ENCODE measurements around the gene TEX44. TPM values are rescaled to one million over a fixed set of nuclear protein-coding genes. Genes with fewer than 3 reads are reported as not detected.

The TEX44 gene
- total RNA-seq, 2 donors from 2014 or later, result not detected

- DNase-seq (peak in 1 of 3 donors; percentile 17), ATAC-seq (no peak)
- peak overlapping the region; percentile 95 for H3K27ac Mint-ChIP-seq
- H3K4me1 Mint-ChIP-seq, result peaks cover 9% of the 10 kb centered on the region
- peak overlapping the region; percentile 83 for H3K4me3 Mint-ChIP-seq
- H3K27me3 Mint-ChIP-seq, result no peaks in the 10 kb centered on the region
- no peaks in the 10 kb centered on the region for H3K36me3 Mint-ChIP-seq (ENCODE audit: low read depth)
- no peaks in the 10 kb centered on the region for H3K9me3 ChIP-seq (ENCODE audit: control insufficient read depth, low read length, poor library complexity, severe bottlenecking)
Measured at GRCh38 chr2:231604101-231604684, 11.5 kb downstream of the TEX44 start.

- Mint-ChIP-seq H3K27ac (peak overlapping the region; percentile 95), H3K4me3 (peak overlapping the region; percentile 83), H3K4me1 (peaks cover 9% of the 10 kb centered on the region), H3K27me3 (no peaks in the 10 kb centered on the region), H3K36me3 (ENCODE audit: low read depth) (no peaks in the 10 kb centered on the region)
- no peaks in the 10 kb centered on the region for H3K9me3 ChIP-seq (ENCODE audit: control insufficient read depth, low read length, poor library complexity, severe bottlenecking)
- ATAC-seq (peak; percentile 87), DNase-seq (peak; percentile 92 to 99 (median 96))
Measured at GRCh38 chr2:231604685-231605606, 12.3 kb downstream of the TEX44 start.

GRCh38 chr2:231605607-231606091 lies 13.0 kb downstream of the TEX44 start:
- H3K27ac Mint-ChIP-seq, result peak overlapping the region; percentile 95
- no peaks in the 10 kb centered on the region for H3K9me3 ChIP-seq (ENCODE audit: control insufficient read depth, low read length, poor library complexity, severe bottlenecking)
- ATAC-seq (no peak), DNase-seq (no peak)
- H3K4me1 Mint-ChIP-seq, result peaks cover 10% of the 10 kb centered on the region
- H3K36me3 Mint-ChIP-seq (ENCODE audit: low read depth), result no peaks in the 10 kb centered on the region
- H3K4me3 Mint-ChIP-seq, result peak overlapping the region; percentile 79
- no peaks in the 10 kb centered on the region for H3K27me3 Mint-ChIP-seq

DNA sequence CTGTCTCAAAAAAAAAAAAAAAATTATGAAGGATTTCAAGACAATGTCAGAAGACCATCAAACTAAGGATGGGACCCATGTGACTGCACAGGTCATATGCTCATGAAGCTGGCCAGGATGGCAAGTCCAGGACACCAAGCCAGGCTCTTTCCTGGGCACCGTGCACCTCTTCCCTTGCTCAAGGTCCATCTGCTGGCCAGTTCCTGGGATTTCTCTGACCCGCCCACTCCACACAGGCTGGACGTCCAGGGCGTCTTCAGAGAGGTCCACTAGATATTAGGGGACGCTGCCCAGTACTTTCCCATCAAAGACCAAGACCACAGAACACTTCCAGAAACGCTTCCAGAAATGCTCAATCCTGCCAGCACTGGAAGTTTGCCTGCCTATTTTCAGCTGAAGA lies 14.3 kb downstream of the TEX44 start:
- no peaks in the 10 kb centered on the region for H3K36me3 Mint-ChIP-seq (ENCODE audit: low read depth)
- peaks cover 7% of the 10 kb centered on the region for H3K4me1 Mint-ChIP-seq
- H3K9me3 ChIP-seq (ENCODE audit: control insufficient read depth, low read length, poor library complexity, severe bottlenecking), result no peaks in the 10 kb centered on the region
- ATAC-seq, result no peak
- no peak overlapping the region for H3K4me3 Mint-ChIP-seq
- DNase-seq, result no peak
- no peaks in the 10 kb centered on the region for H3K27me3 Mint-ChIP-seq
- peak overlapping the region; percentile 95 for H3K27ac Mint-ChIP-seq

DNA sequence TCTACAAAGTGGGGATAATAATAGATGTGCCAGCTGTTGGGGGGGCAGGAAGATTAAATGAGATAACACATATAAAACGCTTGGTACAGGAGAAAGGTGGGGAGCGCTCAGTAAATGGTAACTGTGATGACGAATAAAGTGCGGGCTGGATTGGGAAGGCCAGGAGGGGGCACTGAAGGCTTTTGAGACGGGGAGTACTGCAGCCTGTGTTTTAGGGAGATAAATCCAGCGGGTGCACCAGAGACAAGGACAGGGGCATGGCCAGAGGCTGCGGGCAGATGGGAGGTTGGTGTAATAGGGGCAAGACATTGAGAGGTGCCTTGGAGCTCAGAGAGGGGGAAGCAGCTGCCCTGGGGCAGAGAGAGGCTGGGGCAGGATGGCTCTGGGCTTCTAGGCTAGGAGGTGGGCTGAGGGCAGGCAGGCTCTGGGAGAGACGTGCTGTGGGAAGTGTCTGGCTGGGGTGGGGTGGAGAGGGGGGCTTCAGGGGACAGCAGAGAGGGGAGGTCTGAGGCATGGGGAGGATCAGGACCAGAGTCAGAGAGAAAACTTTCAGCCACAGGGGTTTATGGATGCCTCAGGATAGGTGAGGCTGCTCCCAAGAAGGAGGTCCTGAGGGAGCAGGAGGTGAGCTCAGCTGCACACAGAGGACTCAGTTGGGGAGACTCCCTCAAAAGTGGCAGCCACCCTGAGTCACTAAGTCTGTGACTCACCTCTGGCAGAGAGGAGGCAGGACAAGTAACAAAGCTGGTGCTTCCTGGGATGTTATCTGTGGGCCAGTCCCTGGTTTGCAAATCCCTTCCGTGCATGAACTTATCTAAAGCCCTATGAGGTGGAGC lies 18.8 kb downstream of the TEX44 start:
- Mint-ChIP-seq H3K4me3 (no peak overlapping the region), H3K27ac (peak overlapping the region; percentile 95), H3K27me3 (no peaks in the 10 kb centered on the region), H3K36me3 (ENCODE audit: low read depth) (no peaks in the 10 kb centered on the region), H3K4me1 (peaks cover 17% of the 10 kb centered on the region)
- no peak for ATAC-seq
- H3K9me3 ChIP-seq (ENCODE audit: control insufficient read depth, low read length, poor library complexity, severe bottlenecking), result no peaks in the 10 kb centered on the region
- DNase-seq, result no peak

GRCh38 chr2:231612109-231612455 lies 19.4 kb downstream of the TEX44 start:
- Mint-ChIP-seq H3K36me3 (ENCODE audit: low read depth) (no peaks in the 10 kb centered on the region), H3K27ac (peak overlapping the region; percentile 95), H3K4me1 (peaks cover 17% of the 10 kb centered on the region), H3K27me3 (no peaks in the 10 kb centered on the region), H3K4me3 (no peak overlapping the region)
- DNase-seq (no peak), ATAC-seq (no peak)
- H3K9me3 ChIP-seq (ENCODE audit: control insufficient read depth, low read length, poor library complexity, severe bottlenecking), result no peaks in the 10 kb centered on the region

DNA sequence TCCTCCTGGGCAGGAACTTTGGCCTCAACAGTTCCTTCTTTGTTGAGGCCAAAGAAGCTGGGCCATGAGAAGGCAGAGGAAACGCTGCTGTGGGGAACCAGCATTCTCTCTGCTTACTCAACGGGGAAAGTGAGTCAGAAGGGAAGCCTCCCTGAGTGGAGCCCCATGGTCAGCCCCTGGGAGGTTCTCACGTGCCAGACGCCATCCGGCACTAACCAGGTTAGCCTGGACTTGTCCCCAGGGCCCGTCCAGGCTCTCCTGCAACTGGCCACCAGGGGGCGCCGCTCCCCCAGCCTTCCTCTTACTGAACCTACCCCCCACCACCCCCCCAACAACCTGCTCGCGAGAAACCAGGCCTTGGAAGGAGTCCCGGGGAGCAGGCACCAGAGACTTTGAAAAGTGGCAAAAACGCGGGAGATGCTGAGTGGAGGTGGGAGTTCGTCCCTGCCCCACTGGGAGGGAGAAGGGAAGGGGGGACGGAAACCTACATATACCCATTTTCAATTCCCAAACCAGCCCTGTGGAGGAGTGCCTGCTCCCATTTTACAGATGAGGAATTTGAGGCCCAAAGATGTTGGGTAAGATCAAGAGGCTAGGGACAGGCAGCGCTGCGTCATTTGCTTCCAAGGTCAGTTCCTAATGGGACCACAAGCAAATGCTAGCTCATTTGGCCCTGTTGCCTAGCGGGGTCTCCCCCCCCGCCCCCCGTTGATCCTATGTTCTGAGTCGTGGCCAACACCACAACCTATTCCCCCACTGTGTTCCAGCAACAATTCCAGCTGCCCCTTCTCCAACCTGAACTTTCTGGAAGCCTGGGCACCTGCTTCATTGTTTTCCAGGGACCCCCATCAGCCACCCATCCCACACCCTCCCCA lies 20.0 kb downstream of the TEX44 start:
- Mint-ChIP-seq H3K4me3 (peak overlapping the region; percentile 91), H3K27me3 (no peaks in the 10 kb centered on the region), H3K4me1 (peaks cover 19% of the 10 kb centered on the region), H3K27ac (peak overlapping the region; percentile 95), H3K36me3 (ENCODE audit: low read depth) (no peaks in the 10 kb centered on the region)
- DNase-seq (peak; percentile 77 to 84 (median 81)), ATAC-seq (peak; percentile 72)
- no peaks in the 10 kb centered on the region for H3K9me3 ChIP-seq (ENCODE audit: control insufficient read depth, low read length, poor library complexity, severe bottlenecking)

DNA sequence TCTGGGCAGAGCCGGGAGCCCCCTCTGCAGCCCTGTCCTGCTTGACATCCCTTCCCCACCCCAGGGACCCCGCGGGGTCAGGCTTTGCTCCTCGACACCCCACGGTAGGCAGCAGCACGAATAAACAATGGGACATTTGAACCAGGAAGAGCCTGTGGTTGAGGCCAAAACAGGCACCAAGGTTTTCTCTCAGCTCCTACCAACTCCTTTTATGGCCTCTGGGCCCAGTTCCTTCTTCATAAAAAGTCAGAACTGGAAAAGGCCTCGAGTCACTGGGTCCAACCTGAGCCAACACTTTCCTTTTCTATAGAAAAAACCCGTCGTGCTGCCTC lies 20.6 kb downstream of the TEX44 start:
- peaks cover 19% of the 10 kb centered on the region for H3K4me1 Mint-ChIP-seq
- H3K4me3 Mint-ChIP-seq, result peak overlapping the region; percentile 91
- no peak for ATAC-seq
- DNase-seq, result no peak
- peak overlapping the region; percentile 95 for H3K27ac Mint-ChIP-seq
- no peaks in the 10 kb centered on the region for H3K27me3 Mint-ChIP-seq
- H3K9me3 ChIP-seq (ENCODE audit: control insufficient read depth, low read length, poor library complexity, severe bottlenecking), result no peaks in the 10 kb centered on the region
- H3K36me3 Mint-ChIP-seq (ENCODE audit: low read depth), result no peaks in the 10 kb centered on the region

GRCh38 chr2:231613663-231614558 lies 21.2 kb downstream of the TEX44 start:
- DNase-seq, result peak; percentile 33 to 53 (median 50)
- peak; percentile 65 for ATAC-seq
- H3K4me3 Mint-ChIP-seq, result peak overlapping the region; percentile 92
- peak overlapping the region; percentile 95 for H3K27ac Mint-ChIP-seq
- no peaks in the 10 kb centered on the region for H3K36me3 Mint-ChIP-seq (ENCODE audit: low read depth)
- H3K4me1 Mint-ChIP-seq, result peaks cover 19% of the 10 kb centered on the region
- no peaks in the 10 kb centered on the region for H3K9me3 ChIP-seq (ENCODE audit: control insufficient read depth, low read length, poor library complexity, severe bottlenecking)
- no peaks in the 10 kb centered on the region for H3K27me3 Mint-ChIP-seq

GRCh38 chr2:231614559-231615057 lies 21.9 kb downstream of the TEX44 start:
- peak; percentile 7 for ATAC-seq

DNA sequence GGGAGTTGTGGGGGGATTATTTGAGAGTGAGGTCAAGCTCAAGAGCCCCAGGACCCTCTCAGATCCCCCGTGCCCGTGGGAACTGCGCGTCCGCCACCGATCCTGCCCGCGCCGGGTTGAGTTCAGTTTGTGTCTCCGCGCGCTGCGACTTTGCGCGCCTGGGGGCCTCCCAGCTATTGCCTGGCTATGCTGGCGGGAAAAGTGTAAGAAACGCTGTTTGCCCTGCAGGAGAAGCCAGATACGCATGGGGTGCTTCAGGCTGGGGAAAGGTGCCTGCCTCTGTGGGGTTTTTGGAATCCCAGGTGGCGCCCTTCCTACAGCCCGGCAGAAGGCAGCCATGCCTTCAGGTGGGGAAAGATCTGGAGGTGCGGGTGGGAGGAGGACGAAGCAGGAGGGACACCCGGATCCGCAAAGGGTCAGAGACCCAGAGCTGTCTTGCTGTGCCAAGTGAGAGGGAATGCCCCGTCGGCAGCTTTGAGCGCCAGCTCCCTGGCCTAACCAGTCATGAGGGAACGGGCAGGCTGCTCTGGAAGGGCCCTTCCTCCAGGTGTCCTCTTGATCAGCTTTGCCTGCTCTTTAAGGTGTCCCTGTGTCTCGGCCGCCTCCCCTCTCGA lies 22.5 kb downstream of the TEX44 start:
- Mint-ChIP-seq H3K36me3 (ENCODE audit: low read depth) (no peaks in the 10 kb centered on the region), H3K4me1 (peaks cover 20% of the 10 kb centered on the region), H3K4me3 (peak overlapping the region; percentile 92), H3K27ac (peak overlapping the region; percentile 95), H3K27me3 (no peaks in the 10 kb centered on the region)
- DNase-seq (no peak), ATAC-seq (no peak)
- H3K9me3 ChIP-seq (ENCODE audit: control insufficient read depth, low read length, poor library complexity, severe bottlenecking), result no peaks in the 10 kb centered on the region

More at GRCh38 chr2:231614559-231615057, 21.9 kb downstream of the TEX44 start:
- Mint-ChIP-seq H3K4me1 (peaks cover 19% of the 10 kb centered on the region), H3K4me3 (peak overlapping the region; percentile 92), H3K27ac (peak overlapping the region; percentile 95), H3K36me3 (ENCODE audit: low read depth) (no peaks in the 10 kb centered on the region), H3K27me3 (no peaks in the 10 kb centered on the region)
- H3K9me3 ChIP-seq (ENCODE audit: control insufficient read depth, low read length, poor library complexity, severe bottlenecking), result no peaks in the 10 kb centered on the region
- DNase-seq, result no peak
